NOMO-1 (cell line): ENCODE measurements around the gene CSTB.

Source experiments
- DNase-seq, 2 experiments: peaks; one replicate each; lab custom pipeline; 2025; ENCODE audit not compliant: unreplicated experiment in 2 of 2; lab: John Stamatoyannopoulos, UW

CSTB gene

DNA sequence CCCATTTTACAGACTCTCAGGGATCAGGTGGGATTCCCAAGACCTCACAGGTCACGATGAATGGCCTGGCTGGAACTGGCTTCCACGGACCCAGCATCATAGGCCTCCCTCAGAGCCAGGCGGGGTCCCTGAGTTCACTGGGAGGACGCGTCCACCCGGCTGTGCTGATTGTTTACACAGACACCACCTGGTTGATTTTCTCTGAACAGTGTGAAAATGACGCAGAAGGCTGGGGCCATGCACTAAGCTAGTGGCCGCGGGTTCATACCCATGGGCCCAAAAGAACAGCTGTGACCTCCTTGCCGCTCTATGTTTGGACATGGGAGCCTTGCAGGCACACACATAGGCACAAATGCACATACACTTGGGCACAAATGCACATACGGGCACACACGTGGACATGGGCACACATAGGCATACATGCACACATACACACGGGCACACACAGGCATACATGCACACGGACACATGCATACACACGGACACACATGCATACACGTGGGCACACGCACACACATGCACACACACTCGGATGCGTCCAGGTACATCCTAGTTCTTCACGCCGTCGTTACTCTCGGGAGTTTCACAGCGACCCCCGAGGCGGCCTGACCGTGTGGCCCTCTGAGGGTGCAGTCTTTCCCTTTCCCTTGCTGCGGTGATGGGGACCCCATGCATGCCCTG is 23.2 kb downstream of the CSTB start:
- no peak for DNase-seq

- no peak for DNase-seq
Observed at GRCh38 chr21:43751955-43752591, 24.0 kb downstream of the CSTB start.

DNA sequence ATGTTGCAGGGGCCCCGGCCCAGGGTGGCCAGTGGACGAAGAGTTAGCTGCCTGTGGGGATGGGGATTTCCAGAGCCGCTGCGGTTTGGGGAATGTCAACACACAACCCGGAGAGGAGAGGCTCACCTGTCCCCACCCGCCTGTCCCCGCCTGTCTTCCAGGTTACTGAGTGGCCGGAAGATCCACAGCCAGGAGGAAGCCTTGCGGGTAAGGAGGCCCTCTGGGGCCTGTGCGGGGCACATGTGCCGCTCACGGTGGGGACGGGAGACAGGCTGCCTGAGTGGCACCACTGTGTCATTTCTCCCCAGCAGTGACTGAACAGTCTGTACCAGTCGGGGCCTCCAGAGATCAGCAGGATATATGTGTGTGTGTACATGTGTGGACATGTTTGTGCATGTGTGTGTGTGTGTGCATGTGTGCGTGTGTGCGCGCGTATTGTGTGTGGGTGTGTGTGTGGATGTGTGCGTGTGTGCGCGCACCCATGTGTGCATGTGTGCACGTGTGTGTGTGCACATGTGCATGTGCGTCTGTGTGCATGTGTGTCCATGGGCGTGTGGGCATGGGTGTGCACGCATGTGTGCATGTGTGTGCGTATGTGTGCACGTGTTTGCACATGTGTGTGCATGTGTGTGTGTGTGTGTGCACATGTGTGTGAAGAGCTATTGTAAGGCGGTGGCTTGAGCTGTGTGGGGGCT is 25.6 kb downstream of the CSTB start:
- DNase-seq, result no peak

GRCh38 chr21:43749651-43750262 is 26.4 kb downstream of the CSTB start:
- DNase-seq, result no peak

- DNase-seq, result no peak
Observed at GRCh38 chr21:43748622-43749021, 27.5 kb downstream of the CSTB start.

GRCh38 chr21:43745772-43746517 is 30.2 kb downstream of the CSTB start:
- DNase-seq, result no peak

DNA sequence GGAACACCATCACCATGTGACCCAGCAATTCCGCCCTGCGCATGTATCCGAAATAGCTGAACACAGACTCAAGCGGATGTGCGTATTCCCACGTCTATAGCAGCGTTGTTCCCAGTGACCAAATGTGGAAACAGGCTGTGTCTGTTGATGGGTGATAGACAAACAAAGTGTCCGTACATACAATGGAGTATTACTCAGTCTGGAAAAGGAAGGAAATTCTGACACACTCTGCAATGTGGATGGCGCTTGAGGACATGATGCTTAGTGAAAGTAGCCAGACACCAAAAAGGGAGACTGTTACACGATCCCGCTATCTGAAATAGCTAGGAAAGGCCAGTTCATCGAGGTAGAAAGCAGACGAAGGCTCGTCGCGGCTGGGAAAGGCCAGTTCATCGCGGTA is 31.4 kb downstream of the CSTB start:
- no peak for DNase-seq

DNA sequence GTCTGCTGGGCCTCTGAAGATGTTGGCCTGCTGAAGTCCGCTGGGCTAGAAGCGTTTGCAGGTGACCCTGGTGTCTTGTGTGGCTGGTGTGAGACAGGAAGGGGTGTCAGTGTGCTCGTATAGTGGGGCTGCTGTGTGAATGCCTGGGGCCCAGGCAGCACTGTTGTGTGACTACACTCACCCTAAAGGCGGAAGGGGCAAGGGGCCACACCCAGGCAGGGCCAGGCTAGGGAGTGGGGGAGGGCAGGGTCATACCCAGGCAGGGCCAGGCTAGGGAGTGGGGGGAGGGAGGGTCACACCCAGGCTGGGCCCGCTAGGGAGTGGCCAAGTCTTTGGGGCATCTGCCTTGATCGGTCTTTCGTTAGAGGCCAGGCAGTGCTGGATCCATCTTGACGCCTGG is 32.2 kb downstream of the CSTB start:
- DNase-seq, result no peak

GRCh38 chr21:43741423-43742096 is 34.5 kb downstream of the CSTB start:
- no peak for DNase-seq

- no peak for DNase-seq
Observed at GRCh38 chr21:43740497-43741156, 35.5 kb downstream of the CSTB start.

- no peak for DNase-seq
Observed at GRCh38 chr21:43739621-43740435, 36.3 kb downstream of the CSTB start.

DNA sequence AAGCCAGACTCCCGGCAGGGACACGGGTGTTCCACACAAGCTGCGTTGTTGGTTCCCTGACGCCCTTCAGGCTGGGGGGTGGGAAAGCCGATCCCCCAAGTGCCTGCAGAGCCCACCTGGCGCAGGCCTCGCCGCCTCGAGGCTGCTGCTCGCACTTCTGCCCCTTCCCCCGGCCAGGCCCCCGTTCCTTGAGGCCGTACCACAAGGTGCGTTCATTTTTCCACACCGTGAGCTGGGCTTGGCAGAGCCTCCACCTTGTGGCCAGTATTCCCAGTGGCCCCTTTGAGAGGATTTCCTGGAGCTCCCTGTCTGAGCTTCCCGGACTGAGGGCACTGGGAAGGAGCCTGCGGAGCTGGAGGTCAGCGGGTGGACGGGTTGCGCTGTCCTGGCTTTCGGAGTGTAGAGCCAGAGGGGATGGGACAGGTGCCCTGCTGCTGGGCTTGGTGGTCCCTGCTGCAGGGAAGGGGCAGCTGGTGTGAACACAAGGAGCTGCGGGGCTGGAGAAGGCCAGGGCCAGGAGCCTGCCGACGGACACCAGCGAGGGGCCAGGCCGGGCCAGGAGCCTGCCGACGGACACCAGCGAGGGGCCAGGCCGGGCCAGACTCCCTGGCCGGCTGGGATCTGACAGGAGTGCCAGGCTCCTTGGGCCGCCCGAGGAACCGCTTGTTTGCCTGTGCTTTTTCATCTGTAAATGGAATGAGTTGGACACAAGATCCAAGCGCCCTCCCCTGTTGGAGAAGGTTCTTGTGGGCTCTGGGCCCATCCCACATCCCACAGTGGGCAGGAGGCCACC is 38.8 kb downstream of the CSTB start:
- DNase-seq, result no peak

DNA sequence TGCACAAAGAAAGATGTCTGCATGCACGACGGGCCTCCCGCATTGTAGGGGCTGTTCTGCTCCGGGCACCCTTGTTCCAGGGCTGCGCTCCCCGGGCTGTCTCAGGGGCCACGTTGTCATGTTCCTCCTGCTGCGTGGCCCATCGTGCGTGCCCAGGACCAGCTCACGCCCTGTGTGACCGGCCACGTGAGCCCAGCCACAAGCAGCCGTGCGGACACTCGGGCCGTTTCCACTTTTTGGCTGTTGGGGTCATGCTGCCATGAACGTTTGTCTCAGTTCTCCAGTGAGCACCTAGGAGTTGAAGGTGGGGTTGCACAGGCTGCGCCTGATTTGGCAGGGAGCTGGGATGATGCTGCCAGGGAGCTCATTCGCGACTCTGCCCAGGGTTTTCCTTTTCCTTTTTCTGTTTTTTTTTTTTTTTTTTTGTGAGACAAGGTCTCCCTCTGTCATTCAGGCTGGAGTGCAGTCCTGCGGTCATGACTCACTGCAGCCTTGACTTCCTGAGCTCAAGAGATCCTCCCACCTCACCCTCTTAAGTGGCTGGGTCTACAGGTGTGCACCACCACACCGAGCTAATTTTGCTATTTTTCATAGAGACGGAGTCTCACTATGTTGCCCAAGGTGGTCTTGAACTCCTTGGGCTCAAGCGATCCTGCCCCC is 39.8 kb downstream of the CSTB start:
- DNase-seq, result no peak

DNA sequence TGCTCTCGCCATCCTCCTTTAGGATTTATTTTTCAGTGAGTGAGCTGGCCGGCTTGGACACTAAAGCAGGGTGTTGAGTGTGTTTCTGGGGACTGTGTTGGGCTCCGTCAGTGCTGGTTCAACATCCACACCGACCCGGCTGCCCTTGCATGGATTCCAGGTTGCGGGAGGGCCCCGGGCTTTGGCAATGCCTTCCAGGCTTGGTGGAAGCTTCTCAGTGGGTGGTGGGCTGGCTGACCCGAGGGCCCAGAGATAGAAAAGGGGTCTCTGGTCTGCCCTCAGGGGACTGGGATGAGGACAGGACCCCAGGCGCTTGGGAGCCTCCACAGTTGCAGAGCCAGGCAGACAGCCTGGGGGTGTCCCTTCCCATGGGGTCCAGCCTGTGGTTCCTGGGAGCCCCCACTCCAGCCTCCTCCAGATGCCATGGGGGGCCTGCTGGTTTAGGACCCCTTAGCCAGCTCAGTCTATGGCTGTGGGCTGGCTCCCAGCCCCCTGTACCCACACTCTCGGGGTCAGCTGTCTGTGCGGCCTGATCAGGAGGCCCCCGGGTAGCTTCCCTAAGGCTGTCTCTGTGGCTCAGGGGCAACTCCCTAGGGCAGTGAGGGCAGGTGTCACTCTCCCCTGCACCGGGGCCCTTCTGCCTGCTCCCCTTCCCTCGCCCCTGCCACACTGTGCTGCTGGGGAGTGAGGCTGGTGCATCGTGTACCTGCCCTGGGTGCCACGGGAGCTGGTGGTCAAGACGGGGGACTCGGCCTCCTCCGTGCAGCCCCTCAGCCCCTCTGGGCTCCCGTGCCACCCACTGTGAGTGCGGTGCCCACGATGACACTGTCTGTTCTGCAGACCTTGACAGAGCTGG is 40.6 kb downstream of the CSTB start:
- no peak for DNase-seq

GRCh38 chr21:43734928-43735229 is 41.2 kb downstream of the CSTB start:
- DNase-seq, result no peak

- DNase-seq, result no peak
Observed at GRCh38 chr21:43734131-43734927, 41.8 kb downstream of the CSTB start.
